Pancreas (tissue), 10 donors: ENCODE results near the gene CNTNAP5. TPM values are rescaled to one million over a fixed set of nuclear protein-coding genes. Genes with fewer than 3 reads are reported as not detected.

Experiments used
- ATAC-seq, 4 donors: fragments of 200-7000 bp; cut with Tn5 transposase; one replicate each; pipeline versions ENCODE4 v1.8.0 to v1.9.1; 2020; ENCODE audit warnings: mild to moderate bottlenecking in 4 of 4, moderate library complexity in 4 of 4
- DNase-seq, 6 donors: peaks; one replicate each; pipeline ENCODE4 v3.0.0-alpha.2; 2020
- FAIRE-seq: peaks from 2 replicates; lab custom pipeline; 2012; peaks lifted over from hg19 to GRCh38; lab: Jason Lieb, UNC
- H3K27ac ChIP-seq, 4 donors: fragments of 200-600 bp; sonication (generic); 1 replicate in 3 of 4; 2 replicates in 1 of 4; pipeline versions ENCODE4 v1.5.0 to v1.8.0; 2020
- H3K27me3 ChIP-seq, 4 donors: fragments of 200-600 bp; one replicate each; pipeline ENCODE4 v1.8.0; 2021
- H3K36me3 ChIP-seq, 3 donors: fragments of 200-600 bp; sonication (generic) in 1 of 3; one replicate each; pipeline versions ENCODE4 v1.5.0 to v1.8.0; 2020 to 2021
- H3K4me1 ChIP-seq, 3 donors: fragments of 200-600 bp; one replicate each; pipeline ENCODE4 v1.8.0; 2021
- H3K4me3 ChIP-seq, 4 donors: fragments of 200-600 bp; sonication (generic) in 2 of 4; one replicate each; pipeline versions ENCODE4 v1.5.0 to v1.8.0; 2020 to 2021
- H3K9me3 ChIP-seq, 4 donors: fragments of 200-600 bp; one replicate each; pipeline ENCODE4 v1.8.0; 2021
- WGBS, 2 donors: extraction: QIAGEN DNeasy Blood & Tissue Kit; methylation state at CpG; one replicate each; pipeline ENCODE4 v1.1.7; 2013; 5-methylcytosine and 5-hydroxymethylcytosine counted together
- intact Hi-C, 3 donors: fragments of 100-400 bp; cut with DNase I; formaldehyde crosslinking; loops; one replicate each; pipeline versions ENCODE4 v1.11.1 to v1.14.2; 2022
- polyA plus RNA-seq, 2 donors: library from polyadenylated mRNA; stranded (reverse); fragments of 200-250 nt; gene quantifications; one replicate each; pipeline ENCODE4 v1.2.3, GENCODE V29; 2013
- total RNA-seq, 6 donors: library from RNA; stranded (reverse); fragmentation: NEBNext Ultra II Directional in 4 of 6; extraction: Animal tissue kit (Norgen Biotek cat#: 25700) in 4 of 6; gene quantifications; one replicate each; pipeline versions ENCODE4 v1.2.1 to v1.2.4, GENCODE V29; 2021 to 2023
- TF ChIP-seq, protein P1 (sequence below), 4 donors: fragments of 200-600 bp; sonication (generic) in 3 of 4; IDR thresholded peaks; one replicate each; pipeline versions ENCODE4 v1.5.0 to v1.8.0; 2021; ENCODE audit warnings: antibody characterized with exemption in 4 of 4
- donor health status: healthy with polysubstance abuse.
- donor health status: DM: no; HTN: no; CAD: no; lungs with moderate emphysema.
- donor health status: DM: no; HTN: no; CAD: no.
- donor health status: control.
- donor health status: control.
- donor health status: Bipolar disorder and iron deficiency.
- donor health status: DM: yes; HTN: yes; CAD: no.
- donor health status: DM: no; HTN: no; CAD: no.
- donor health status: DM: no; HTN: no; CAD: no.
- donor health status: DM: yes; HTN: yes; CAD: no.

Gene CNTNAP5
- total and polyA plus RNA-seq, 8 donors: 0.05 to 0.43 (median 0.12) TPM

DNA sequence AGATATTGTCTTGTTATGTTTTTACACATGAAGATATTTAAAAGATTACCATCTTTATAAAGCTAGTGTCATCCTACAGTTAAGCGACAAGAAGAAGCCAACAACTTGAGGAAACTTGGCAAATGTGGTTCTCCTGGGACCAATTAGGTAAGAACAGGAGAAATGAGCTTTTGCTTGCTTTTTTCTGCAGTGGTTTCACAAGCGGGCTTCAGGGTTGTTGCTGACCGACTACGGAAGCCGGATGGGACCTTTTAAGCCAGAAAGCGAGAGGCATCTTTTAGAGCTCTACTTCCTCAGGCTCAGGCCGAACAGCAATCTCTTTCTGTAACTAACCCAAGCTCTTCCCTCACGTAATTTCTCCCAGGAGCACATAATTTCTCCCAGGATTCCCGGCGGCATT lies 256.5 kb downstream of the CNTNAP5 start:
- 57 to 72% methylated on average over 10 of the region's 10 CpGs for WGBS, 2 donors
- DNase-seq: no peak
- no peak overlapping the region for H3K4me3 ChIP-seq
- ATAC-seq: no peak
- H3K9me3 ChIP-seq: no peaks in the 10 kb centered on the region
- FAIRE-seq: no peak
- intact Hi-C loops: no loop called here
- no peaks in the 10 kb centered on the region for H3K27me3 ChIP-seq
- TF ChIP-seq, protein P1, sequence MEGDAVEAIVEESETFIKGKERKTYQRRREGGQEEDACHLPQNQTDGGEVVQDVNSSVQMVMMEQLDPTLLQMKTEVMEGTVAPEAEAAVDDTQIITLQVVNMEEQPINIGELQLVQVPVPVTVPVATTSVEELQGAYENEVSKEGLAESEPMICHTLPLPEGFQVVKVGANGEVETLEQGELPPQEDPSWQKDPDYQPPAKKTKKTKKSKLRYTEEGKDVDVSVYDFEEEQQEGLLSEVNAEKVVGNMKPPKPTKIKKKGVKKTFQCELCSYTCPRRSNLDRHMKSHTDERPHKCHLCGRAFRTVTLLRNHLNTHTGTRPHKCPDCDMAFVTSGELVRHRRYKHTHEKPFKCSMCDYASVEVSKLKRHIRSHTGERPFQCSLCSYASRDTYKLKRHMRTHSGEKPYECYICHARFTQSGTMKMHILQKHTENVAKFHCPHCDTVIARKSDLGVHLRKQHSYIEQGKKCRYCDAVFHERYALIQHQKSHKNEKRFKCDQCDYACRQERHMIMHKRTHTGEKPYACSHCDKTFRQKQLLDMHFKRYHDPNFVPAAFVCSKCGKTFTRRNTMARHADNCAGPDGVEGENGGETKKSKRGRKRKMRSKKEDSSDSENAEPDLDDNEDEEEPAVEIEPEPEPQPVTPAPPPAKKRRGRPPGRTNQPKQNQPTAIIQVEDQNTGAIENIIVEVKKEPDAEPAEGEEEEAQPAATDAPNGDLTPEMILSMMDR (IDR thresholded peaks at IDR 0.05): no peak
- H3K27ac ChIP-seq: no peak overlapping the region
- no peaks in the 10 kb centered on the region for H3K4me1 ChIP-seq
- H3K36me3 ChIP-seq: no peaks in the 10 kb centered on the region

DNA sequence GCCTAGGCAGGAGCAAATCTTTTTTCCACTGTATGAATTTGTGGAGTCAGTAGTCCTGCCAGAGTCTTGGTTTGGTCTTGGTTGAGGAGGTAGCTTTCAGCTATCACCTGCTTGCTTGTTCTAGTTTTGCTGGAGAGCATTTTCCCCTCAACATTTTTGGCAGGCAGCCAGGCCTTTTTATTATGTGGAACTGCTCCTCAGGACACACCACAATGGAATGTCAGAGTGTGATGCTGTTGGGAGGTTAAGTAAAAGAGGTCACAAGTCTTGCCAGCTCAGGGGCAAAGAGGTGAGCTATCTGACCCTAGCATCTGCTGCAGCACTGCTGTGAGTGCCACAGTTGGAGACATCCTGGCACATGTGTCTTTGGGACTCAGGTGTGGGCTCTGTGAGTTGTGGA lies 258.0 kb downstream of the CNTNAP5 start:
- TF ChIP-seq, protein P1 (IDR thresholded peaks at IDR 0.05): no peak
- intact Hi-C loops: no loop called here
- no peak overlapping the region for H3K27ac ChIP-seq
- no peaks in the 10 kb centered on the region for H3K4me1 ChIP-seq
- no peak for FAIRE-seq
- H3K4me3 ChIP-seq: no peak overlapping the region
- no peaks in the 10 kb centered on the region for H3K27me3 ChIP-seq
- ATAC-seq: no peak
- H3K9me3 ChIP-seq: no peaks in the 10 kb centered on the region
- DNase-seq: no peak
- no peaks in the 10 kb centered on the region for H3K36me3 ChIP-seq

DNA sequence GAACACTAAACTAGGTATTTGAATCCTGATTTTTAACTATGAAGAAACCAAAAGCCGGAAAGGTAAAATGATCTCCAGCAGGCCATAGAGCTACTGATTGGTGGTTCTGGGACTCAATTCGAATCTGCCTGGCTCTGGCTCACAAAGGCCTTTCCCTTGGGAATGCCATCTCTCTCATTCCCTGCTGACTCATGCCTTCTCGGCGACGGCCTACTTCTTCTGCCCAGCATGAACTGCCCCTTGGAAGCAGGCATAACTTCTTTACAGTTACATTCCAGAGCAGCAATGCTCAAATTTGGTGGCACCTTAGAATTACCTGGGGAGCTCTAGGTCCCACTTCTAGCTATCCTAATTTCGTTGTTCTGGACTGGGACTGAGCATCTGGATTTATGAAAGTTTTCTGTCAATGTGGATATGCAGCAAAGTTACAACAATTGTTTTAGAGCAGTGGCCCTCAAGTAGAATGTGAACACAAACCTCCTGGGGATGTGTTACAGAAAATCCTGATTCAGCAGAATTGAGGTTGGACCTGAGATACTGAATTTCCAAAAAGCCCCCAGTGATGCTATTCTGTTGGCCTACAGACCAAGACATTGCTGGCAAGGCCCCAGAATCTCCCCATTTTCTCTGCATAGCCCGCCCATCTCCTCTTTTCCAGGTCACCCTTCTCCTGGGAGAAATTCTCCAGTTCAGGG lies 261.1 kb downstream of the CNTNAP5 start:
- H3K36me3 ChIP-seq: no peaks in the 10 kb centered on the region
- 62 to 71% methylated on average over 7 of the region's 7 CpGs for WGBS, 2 donors
- DNase-seq (no peak), ATAC-seq (no peak), FAIRE-seq (no peak)
- H3K9me3 ChIP-seq: no peaks in the 10 kb centered on the region
- no peaks in the 10 kb centered on the region for H3K4me1 ChIP-seq
- no peaks in the 10 kb centered on the region for H3K27me3 ChIP-seq
- no peak overlapping the region for H3K27ac ChIP-seq
- TF ChIP-seq, protein P1 (IDR thresholded peaks at IDR 0.05): no peak
- no peak overlapping the region for H3K4me3 ChIP-seq
- intact Hi-C loops: no loop called here

DNA sequence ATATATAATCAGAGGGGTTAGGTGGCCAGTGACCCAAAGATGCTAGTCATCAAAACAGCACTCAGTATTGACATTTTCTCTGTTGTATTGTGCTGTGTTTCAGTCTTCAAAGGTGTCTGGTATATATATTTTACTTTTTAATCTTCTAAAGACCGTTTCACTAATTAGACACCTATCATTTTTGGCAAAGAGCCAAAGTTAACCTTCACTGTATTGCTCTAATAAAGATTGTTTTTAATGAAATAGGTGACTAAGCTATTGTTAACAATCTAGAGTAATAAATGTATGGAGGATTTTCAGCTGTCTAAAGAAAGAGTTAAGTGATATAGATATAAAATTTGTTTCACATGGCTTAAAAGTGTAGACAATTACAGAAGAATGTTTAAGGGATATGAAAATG lies 264.0 kb downstream of the CNTNAP5 start:
- H3K9me3 ChIP-seq: no peaks in the 10 kb centered on the region
- DNase-seq (no peak), ATAC-seq (no peak), FAIRE-seq (no peak)
- 17% methylated on average over 1 of the region's 1 CpG for WGBS, 2 donors
- no peaks in the 10 kb centered on the region for H3K36me3 ChIP-seq
- H3K27me3 ChIP-seq: no peaks in the 10 kb centered on the region
- intact Hi-C loops: no loop called here
- TF ChIP-seq, protein P1 (IDR thresholded peaks at IDR 0.05): no peak
- no peak overlapping the region for H3K4me3 ChIP-seq
- no peak overlapping the region for H3K27ac ChIP-seq
- H3K4me1 ChIP-seq: no peaks in the 10 kb centered on the region

DNA sequence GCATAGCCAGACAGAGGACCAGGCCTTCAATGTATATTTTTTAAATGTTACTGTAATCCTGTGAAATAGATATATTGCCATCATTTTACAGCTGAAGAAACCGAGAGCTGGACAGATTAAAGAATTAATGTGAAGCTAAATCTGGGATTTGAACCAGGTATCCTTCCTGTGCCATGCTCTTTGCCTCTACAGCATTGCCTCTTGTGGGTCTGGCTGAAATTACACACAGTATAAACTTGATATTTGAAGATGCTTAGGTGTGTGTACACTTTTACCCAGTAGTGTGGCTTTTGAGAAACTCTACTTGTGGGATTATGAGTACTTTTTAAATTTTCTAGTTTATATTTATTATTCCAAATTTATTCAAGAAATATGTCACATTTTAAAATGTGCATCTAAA lies 264.5 kb downstream of the CNTNAP5 start:
- ATAC-seq: no peak
- TF ChIP-seq, protein P1 (IDR thresholded peaks at IDR 0.05): no peak

More for the DNA sequence above, 264.5 kb downstream of the CNTNAP5 start:
- Histone ChIP-seq H3K27me3 (no peaks in the 10 kb centered on the region), H3K27ac (no peak overlapping the region), H3K4me1 (no peaks in the 10 kb centered on the region), H3K4me3 (no peak overlapping the region), H3K9me3 (no peaks in the 10 kb centered on the region), H3K36me3 (no peaks in the 10 kb centered on the region)
- 37 to 56% methylated on average over 1 of the region's 1 CpG for WGBS, 2 donors
- FAIRE-seq (no peak), DNase-seq (no peak)
- intact Hi-C loops: no loop called here
